Measurements from ENCODE around the gene MAFB.
A peak's percentile ranks its signal among the peaks of the same experiment; 100 is the strongest.

The MAFB gene

DNA sequence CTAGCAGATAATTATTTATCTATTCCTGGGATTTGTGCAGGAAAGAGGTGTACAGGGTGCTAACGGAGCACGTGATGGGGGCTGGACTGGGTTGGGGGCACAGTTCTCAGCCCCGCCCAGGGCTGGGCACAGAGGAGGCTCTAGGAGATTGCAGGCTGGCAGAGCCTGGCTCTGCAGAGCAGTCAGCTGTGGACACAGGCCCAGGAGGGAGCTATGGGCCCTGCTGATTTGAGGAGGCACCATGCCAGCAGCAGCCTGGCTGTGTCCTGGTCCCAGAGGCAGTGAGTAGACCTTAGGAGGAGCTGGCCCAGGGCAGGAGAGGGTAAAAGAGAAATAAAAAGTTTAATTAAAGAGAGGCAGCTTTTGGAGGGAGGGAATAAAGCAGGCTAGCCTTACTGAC is 19.3 kb downstream of the MAFB start:
- H3K4me3 ChIP-seq (ENCODE audit: low read depth, low read length) = no peak overlapping the region
- TF ChIP-seq BCL11B (tag by site-specific recombination; IDR thresholded peaks at IDR 0.05; ENCODE audit: low read depth) (no peak), ZIC2 (tag by site-specific recombination; IDR thresholded peaks at IDR 0.05) (peak; percentile 79)
- H3K9me3 ChIP-seq (ENCODE audit: control insufficient read depth, insufficient read depth, low read depth, low read length) = no peaks in the 10 kb centered on the region
- no peaks in the 10 kb centered on the region for H3K36me3 ChIP-seq (ENCODE audit: control insufficient read depth in 2 of 2, insufficient read depth in 1 of 2, low read length in 2 of 2)
- ChIA-PET CTCF (no interaction called here), POLR2A (interaction anchor here (1.1 kb wide), 1 partner anchor 19 kb away, joined by 4 read pairs; the partner anchor contains the start of gene MAFB)
- no peaks in the 10 kb centered on the region for H3K4me1 ChIP-seq (ENCODE audit: control insufficient read depth, insufficient read depth, low read length)
- no peak overlapping the region for H3K27ac ChIP-seq (ENCODE audit: extremely low read depth, low read depth, low read length)

DNA sequence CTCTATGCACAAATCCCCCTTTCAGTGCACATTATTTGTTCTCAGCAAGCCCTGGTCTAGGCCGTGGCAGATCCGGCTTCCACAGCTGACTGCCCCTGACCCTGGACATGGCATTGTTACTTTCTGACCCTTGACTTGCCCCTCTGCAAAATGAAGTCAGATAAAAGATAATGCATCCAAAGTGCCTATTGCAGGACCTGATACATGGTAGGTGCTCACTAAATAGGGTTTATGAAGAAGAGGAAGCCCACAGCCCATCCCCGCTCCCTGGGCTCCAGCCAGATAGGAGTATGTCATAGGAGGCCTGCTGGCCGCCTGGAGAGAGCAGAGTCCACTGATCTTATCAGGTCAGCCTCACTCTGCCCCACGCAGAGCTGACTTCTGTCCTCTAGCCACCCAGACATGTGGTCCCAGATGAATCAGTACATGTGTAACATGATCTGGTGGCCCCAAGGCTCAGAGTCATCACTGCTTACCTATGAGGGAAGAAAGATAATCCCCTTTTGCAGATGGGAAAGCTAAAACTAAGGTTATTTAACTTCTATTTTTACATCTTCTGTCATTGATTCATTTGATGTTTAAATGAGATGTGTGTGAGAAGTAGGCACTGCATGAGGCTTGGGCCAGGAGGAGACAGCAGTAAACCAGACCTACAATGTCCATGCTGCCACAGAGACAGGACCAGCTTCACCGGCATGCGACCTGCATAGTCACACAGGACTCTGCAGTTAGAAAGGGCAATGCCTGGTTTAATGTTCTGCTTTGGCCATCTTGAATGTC is 20.4 kb downstream of the MAFB start:
- H3K27ac ChIP-seq (ENCODE audit: extremely low read depth, low read depth, low read length) = no peak overlapping the region
- H3K36me3 ChIP-seq (ENCODE audit: control insufficient read depth in 2 of 2, insufficient read depth in 1 of 2, low read length in 2 of 2) = no peaks in the 10 kb centered on the region
- no peaks in the 10 kb centered on the region for H3K9me3 ChIP-seq (ENCODE audit: control insufficient read depth, insufficient read depth, low read depth, low read length)
- H3K4me3 ChIP-seq (ENCODE audit: low read depth, low read length) = no peak overlapping the region
- no peaks in the 10 kb centered on the region for H3K4me1 ChIP-seq (ENCODE audit: control insufficient read depth, insufficient read depth, low read length)
- TF ChIP-seq, protein P1, sequence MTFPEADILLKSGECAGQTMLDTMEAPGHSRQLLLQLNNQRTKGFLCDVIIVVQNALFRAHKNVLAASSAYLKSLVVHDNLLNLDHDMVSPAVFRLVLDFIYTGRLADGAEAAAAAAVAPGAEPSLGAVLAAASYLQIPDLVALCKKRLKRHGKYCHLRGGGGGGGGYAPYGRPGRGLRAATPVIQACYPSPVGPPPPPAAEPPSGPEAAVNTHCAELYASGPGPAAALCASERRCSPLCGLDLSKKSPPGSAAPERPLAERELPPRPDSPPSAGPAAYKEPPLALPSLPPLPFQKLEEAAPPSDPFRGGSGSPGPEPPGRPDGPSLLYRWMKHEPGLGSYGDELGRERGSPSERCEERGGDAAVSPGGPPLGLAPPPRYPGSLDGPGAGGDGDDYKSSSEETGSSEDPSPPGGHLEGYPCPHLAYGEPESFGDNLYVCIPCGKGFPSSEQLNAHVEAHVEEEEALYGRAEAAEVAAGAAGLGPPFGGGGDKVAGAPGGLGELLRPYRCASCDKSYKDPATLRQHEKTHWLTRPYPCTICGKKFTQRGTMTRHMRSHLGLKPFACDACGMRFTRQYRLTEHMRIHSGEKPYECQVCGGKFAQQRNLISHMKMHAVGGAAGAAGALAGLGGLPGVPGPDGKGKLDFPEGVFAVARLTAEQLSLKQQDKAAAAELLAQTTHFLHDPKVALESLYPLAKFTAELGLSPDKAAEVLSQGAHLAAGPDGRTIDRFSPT (tag by site-specific recombination; IDR thresholded peaks at IDR 0.05) = peak; percentile 72
- TF ChIP-seq GLIS1 (tag by site-specific recombination; IDR thresholded peaks at IDR 0.05) (peak; percentile 91), BCL11B (tag by site-specific recombination; IDR thresholded peaks at IDR 0.05; ENCODE audit: low read depth) (no peak), ZXDB (tag by site-specific recombination; IDR thresholded peaks at IDR 0.05) (0 out of 2 replicates have a peak, but pooled peaks have one; percentile 23), ZNF629 (tag by site-specific recombination; IDR thresholded peaks at IDR 0.05) (peak; percentile 70; the same call in 1 of the 2 replicates), TRIM28 (IDR thresholded peaks at IDR 0.05; ENCODE audit: borderline replicate concordance, low read length) (peak; percentile 40; the same call in 1 of the 2 replicates), ZNF654 (tag by site-specific recombination; IDR thresholded peaks at IDR 0.05; ENCODE audit: low read depth) (no peak), ZIC2 (tag by site-specific recombination; IDR thresholded peaks at IDR 0.05) (peak; percentile 77), ZNF366 (tag by site-specific recombination; conservative IDR thresholded peaks at IDR 0.05) (0 out of 2 replicates have a peak, but pooled peaks have one; percentile 32)
- TF ChIP-seq, protein P2, sequence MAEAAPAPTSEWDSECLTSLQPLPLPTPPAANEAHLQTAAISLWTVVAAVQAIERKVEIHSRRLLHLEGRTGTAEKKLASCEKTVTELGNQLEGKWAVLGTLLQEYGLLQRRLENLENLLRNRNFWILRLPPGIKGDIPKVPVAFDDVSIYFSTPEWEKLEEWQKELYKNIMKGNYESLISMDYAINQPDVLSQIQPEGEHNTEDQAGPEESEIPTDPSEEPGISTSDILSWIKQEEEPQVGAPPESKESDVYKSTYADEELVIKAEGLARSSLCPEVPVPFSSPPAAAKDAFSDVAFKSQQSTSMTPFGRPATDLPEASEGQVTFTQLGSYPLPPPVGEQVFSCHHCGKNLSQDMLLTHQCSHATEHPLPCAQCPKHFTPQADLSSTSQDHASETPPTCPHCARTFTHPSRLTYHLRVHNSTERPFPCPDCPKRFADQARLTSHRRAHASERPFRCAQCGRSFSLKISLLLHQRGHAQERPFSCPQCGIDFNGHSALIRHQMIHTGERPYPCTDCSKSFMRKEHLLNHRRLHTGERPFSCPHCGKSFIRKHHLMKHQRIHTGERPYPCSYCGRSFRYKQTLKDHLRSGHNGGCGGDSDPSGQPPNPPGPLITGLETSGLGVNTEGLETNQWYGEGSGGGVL (tag by site-specific recombination; IDR thresholded peaks at IDR 0.05) = no peak
- CTCF ChIA-PET = interaction anchor here (0.6 kb wide), 1 partner anchor 1184 kb away, joined by 3 read pairs; no protein-coding TSS in a partner anchor
- POLR2A ChIA-PET = interaction anchor here (1.6 kb wide), 1 partner anchor 21 kb away, joined by 13 read pairs; the partner anchor contains the start of gene MAFB

DNA sequence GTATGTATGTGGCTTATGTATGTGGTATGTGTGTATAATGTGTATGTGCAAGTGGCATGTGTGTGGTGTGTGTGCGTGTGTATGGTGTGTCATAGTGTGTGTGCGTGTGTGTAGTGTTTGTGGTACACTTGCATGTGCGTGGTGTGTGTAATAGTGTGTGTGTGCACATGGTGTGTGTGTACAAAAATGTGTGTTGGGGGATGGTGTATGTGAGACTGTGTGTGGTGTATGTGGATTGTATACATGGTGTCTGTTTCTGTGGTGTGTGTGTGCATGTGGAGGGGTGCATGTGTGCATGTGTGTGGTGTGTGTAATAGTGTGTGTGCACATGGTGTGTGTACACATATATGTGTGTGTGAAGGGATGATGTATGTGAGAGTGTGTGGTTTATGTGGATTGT is 21.5 kb downstream of the MAFB start:
- ChIA-PET CTCF (interaction anchor here (0.6 kb wide), 1 partner anchor 904 kb away, joined by 4 read pairs; no protein-coding TSS in a partner anchor), POLR2A (no interaction called here)
- H3K9me3 ChIP-seq (ENCODE audit: control insufficient read depth, insufficient read depth, low read depth, low read length) = no peaks in the 10 kb centered on the region
- TF ChIP-seq ZNF292 (tag by site-specific recombination; IDR thresholded peaks at IDR 0.05; ENCODE audit: borderline replicate concordance, low read depth) (no peak), ZNF48 (tag by site-specific recombination; IDR thresholded peaks at IDR 0.05) (no peak), ZNF133 (tag by site-specific recombination; IDR thresholded peaks at IDR 0.05) (peak; percentile 14; the same call in 1 of the 2 replicates)
- TF ChIP-seq, protein P3, sequence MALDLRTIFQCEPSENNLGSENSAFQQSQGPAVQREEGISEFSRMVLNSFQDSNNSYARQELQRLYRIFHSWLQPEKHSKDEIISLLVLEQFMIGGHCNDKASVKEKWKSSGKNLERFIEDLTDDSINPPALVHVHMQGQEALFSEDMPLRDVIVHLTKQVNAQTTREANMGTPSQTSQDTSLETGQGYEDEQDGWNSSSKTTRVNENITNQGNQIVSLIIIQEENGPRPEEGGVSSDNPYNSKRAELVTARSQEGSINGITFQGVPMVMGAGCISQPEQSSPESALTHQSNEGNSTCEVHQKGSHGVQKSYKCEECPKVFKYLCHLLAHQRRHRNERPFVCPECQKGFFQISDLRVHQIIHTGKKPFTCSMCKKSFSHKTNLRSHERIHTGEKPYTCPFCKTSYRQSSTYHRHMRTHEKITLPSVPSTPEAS (tag by site-specific recombination; IDR thresholded peaks at IDR 0.05) = 0 out of 2 replicates have a peak, but pooled peaks have one; percentile 33
- H3K4me1 ChIP-seq (ENCODE audit: control insufficient read depth, insufficient read depth, low read length) = no peaks in the 10 kb centered on the region
- no peaks in the 10 kb centered on the region for H3K36me3 ChIP-seq (ENCODE audit: control insufficient read depth in 2 of 2, insufficient read depth in 1 of 2, low read length in 2 of 2)
- H3K27ac ChIP-seq (ENCODE audit: extremely low read depth, low read depth, low read length) = no peak overlapping the region
- H3K4me3 ChIP-seq (ENCODE audit: low read depth, low read length) = no peak overlapping the region

All from HEK293 (cell line).